Esophagus squamous epithelium (tissue), 4 donors: ENCODE results near the gene SERTAD4.

ENCODE experiments used
- POLR2A ChIP-seq, 4 donors: fragments of 450-650 bp; IDR thresholded peaks; one replicate each; pipeline ENCODE4 v1.6.1; 2017; ENCODE audit warnings: antibody characterized with exemption in 4 of 4, mild to moderate bottlenecking in 4 of 4, moderate library complexity in 3 of 4
- TF ChIP-seq, protein P1 (sequence below), 6 experiments: fragments of 450-650 bp in 4 of 6; fragments of 200-600 bp in 2 of 6; sonication (generic) in 2 of 6; IDR thresholded peaks; one replicate each; pipeline ENCODE4 v1.5.1; 2016 to 2019; ENCODE audit warnings: antibody characterized with exemption in 6 of 6, mild to moderate bottlenecking in 4 of 6, moderate library complexity in 4 of 6

DNA sequence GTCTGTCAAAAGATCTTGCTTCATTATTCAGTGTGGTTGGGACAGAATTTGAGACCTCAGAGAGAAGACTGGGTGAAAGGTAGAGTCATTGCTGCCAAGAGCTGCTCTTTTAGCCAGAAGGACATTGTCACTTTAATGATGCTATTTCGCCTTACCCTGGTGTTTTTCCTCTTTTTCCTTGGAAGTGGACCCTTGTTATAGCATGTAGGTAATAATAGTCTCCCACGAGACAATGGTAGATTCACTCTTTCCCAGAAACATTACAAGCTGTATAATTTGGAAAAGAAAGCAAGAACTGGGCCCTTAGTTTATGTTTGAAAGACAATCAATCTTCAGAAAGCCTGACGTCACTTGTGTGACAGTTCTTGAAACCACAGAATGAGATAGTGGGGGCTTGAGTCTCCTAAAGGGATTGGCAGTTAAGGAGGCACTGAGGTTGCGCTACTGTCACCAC is 3.8 kb downstream of the SERTAD4 start:
- TF ChIP-seq, protein P1, sequence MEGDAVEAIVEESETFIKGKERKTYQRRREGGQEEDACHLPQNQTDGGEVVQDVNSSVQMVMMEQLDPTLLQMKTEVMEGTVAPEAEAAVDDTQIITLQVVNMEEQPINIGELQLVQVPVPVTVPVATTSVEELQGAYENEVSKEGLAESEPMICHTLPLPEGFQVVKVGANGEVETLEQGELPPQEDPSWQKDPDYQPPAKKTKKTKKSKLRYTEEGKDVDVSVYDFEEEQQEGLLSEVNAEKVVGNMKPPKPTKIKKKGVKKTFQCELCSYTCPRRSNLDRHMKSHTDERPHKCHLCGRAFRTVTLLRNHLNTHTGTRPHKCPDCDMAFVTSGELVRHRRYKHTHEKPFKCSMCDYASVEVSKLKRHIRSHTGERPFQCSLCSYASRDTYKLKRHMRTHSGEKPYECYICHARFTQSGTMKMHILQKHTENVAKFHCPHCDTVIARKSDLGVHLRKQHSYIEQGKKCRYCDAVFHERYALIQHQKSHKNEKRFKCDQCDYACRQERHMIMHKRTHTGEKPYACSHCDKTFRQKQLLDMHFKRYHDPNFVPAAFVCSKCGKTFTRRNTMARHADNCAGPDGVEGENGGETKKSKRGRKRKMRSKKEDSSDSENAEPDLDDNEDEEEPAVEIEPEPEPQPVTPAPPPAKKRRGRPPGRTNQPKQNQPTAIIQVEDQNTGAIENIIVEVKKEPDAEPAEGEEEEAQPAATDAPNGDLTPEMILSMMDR (IDR thresholded peaks at IDR 0.05) = no peak
- TF ChIP-seq POLR2A (IDR thresholded peaks at IDR 0.05) = no peak
